Hematopoietic multipotent progenitor cell (in vitro differentiated cells): Measurements from ENCODE around the gene SNN. TPM values are rescaled to one million over a fixed set of nuclear protein-coding genes. Genes with fewer than 3 reads are reported as not detected.
A peak's percentile ranks its signal among the peaks of the same experiment; 100 is the strongest.

Experiments used
- DNase-seq, 3 donors: peaks; one replicate each; pipeline ENCODE4 v3.0.0-alpha.2; 2011 to 2015; ENCODE audit warnings: low read depth in 2 of 3, low spot score in 2 of 3
- total RNA-seq: library from RNA; depleted of rRNA; stranded (reverse); fragments of >200 nt; gene quantifications from one replicate; pipeline ENCODE4 v1.2.3, GENCODE V29; 2012

Gene SNN
- total RNA-seq, 1 donor, result 15.3 TPM

DNA sequence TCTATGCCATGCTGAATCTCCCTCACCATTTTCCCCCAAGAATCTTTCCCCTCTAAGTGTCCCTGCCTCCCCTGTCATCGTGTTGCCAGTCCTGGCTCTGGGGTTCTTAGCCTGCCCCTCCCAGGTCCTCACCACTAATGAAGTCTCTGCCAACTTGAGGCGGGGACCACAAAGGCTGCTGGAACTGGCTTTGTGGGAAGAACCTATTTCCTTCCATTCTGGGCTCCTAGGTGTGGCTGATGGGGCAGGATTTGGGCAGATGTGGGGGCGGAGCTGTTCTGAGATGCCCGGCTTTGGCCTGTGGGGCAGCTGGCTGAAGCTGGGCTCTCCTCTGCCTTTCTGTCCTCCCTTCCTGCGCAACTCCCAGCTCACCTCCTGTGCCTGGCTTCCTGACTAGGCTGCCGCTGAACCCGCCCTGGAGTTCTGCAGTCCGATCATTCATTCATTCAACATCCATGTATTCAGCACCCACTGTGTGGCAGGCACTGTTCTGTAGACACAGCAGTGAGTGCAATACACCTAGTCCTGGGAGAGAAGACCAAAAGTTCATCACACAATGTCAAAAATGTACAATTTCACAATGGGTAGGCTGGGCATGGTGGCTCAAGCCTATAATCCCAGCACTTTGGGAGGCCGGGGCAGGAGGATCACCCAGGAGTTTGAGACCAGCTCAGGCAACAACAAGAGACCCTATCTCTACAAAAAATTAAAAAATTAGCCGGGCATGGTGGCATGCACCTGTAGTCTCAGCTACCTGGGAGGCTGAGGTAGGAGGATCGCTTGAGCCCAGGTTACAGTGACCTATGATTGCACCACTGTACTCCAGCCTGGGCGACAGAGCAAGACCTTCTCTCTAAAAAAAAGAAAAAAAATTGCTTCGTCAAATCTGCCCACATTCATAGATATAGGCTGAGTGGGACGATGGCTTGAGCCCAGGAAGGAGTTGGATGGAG, 1.9 kb upstream of the SNN start:
- DNase-seq, result no peak

GRCh38 chr16:11667221-11667823, 933 bp upstream of the SNN start:
- no peak for DNase-seq

DNA sequence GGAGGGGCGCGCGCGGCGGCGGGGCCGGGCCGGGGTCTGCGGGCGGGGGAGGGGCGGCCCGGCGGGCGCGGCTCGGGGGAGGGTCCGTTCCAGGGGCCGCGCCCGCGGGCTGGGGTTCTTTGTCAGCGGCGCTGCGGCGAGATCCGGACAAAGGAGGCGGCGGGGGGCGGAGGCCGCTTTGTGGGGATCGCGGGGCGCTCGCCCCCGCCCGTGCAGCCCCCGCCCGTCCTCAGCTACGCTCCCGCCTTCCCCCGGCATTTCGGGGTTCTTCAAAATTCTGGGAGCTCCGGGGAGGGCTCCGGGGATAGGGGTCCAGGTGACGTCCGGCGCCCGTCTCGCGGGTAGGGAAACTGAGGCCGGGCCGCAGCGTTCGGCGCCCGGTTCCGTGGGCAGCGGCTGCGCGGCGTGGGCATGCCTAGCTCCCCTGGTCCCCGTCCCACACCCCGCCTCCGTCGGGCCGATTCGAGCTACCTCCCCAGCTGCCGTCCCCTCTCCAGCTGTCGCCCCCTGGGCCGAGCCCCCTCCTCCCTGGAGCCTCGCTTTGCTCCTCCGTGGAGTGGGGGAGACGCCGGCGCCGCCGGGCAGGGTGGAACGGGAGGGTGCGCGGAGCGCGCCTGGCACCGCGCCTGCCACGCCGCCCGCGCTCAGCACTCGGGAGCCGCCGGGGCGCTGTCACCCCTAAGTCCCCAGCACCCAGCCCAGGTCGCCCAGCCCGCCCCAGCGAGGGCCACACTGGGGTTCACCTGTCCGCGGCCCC, 546 bp downstream of the SNN start:
- no peak for DNase-seq

GRCh38 chr16:11669380-11670146, 1.3 kb downstream of the SNN start:
- DNase-seq, result no peak

DNA sequence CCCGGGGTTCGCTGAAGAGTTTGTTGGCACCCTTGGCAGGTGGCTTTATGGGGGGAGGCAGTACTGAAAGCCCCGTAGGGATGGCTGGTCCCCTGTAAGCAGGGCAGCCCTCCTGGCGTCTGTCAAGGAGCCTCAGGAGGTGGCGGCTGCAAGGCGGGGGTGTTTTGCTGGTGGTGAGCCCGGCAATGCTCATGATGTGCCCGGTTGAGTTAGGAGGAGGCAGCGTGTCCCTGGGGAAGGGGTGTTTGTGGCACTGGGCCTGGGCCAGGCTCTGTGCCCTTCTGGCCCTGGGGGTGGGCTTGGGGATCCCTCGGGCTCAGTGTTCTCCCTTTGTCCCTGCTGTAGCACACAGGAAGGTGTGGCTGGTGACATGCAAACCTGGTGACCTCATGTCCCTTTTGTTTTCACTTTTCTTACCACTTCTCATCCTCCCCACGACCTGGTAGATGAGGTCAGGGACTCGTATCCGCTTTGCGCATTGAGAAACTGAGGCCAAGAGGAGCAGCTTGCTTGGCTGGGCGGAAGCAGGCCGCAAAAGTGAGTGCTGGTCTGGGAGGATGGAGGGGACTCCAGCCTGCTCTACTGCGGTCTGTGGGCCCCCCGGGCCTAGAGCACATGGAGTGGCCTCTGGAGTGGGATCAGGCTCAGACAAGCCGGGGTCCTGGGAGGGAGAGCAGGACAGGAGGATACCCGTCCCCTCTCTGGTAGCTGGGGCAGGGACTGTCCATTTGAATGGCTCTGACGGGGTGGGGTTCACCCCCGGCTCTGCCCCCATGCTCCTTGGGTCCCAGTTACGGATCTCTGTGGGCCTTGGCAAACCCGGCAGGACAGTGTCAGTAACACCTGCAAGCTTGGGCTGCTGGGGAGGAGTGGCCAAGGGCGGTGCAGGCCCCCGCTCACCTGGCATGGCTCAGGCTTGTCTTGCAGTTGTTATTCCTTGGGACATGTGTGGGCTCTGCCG, 2.2 kb downstream of the SNN start:
- DNase-seq, result no peak

DNA sequence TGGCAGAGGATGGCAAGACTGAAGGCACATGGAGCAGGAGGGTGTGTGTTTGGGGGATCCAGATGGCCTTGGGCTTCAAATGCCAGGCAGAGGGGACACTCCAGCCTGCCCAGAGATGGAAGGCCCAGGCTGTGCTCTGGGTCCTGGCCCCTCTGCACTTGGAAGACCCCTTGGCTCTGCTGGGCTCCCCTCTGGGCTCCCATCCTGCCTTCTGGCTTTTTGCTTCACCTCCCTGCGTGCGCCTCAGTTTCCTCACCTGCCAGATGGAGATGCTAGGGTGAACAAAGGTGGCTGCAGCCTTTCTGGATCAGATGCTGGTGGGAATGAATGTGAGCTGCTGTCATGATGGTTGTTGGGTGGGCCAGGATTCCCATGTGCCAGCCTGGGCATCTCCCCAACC, 3.0 kb downstream of the SNN start:
- no peak for DNase-seq

DNA sequence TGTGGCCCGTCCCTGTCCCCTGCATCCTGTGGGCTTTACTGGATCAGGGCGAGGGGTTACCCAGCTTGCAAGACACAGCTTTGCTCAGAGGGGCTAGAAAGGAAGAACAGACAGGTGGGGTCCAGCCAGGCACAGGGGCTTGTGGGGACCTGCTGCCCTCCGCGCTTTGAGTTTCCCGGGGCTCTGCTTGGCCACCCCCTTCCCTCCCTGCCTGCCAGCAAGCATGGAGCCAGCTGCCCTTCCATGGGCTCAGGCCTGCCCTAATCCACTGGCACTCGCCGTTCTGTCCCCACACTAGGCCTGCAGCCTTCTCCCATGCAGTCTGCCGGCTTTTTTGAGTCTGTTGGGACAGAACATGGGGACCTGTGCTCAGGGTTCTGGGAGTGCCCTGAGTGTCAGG, 3.4 kb downstream of the SNN start:
- DNase-seq, result no peak

GRCh38 chr16:11672206-11673090, 4.2 kb downstream of the SNN start:
- peak in 1 of 3 donors; percentile 48 for DNase-seq

- no peak for DNase-seq
Observed at GRCh38 chr16:11673091-11674000, 5.1 kb downstream of the SNN start.

DNA sequence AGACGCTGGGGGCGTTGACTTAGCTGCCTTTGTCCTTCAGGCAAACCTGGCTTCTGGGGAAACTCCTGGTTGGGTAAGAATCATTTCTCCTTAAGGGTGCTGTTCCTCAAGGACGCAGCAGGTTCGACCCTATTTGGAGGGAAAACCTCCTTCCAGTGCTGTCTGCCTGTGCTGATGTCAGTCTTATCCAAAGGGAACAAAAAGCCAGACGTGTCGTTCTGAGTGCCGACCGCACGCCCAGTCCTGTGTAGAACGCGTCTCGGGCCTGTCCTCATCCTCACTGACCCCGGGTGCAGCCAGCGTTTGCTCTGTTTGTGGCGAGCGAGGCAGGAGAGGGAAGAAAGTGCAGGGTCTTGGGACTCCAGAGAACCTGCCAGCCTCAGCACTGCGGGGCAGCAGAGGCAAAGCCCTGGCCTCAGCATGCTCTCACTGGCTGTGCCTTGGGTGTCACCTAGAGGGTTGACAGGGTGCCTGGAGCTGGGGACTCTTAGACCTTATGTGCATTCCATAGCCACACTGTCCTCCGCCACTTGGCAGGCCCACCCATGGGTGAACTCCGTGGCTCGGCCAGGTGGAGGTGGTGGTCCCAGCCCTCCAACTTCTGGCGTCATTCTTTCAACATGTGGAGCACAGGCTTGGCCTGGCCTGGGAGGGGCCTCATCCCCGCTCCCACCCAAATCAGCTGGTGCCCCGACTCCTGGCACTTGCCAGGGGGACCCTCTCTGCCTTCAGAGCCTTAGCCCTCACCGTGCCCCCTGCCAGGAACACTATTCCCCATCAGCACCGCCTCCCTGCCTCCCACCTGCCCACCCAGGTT, 6.0 kb downstream of the SNN start:
- no peak for DNase-seq

- DNase-seq, result no peak
Observed at GRCh38 chr16:11674818-11675560, 6.7 kb downstream of the SNN start.

DNA sequence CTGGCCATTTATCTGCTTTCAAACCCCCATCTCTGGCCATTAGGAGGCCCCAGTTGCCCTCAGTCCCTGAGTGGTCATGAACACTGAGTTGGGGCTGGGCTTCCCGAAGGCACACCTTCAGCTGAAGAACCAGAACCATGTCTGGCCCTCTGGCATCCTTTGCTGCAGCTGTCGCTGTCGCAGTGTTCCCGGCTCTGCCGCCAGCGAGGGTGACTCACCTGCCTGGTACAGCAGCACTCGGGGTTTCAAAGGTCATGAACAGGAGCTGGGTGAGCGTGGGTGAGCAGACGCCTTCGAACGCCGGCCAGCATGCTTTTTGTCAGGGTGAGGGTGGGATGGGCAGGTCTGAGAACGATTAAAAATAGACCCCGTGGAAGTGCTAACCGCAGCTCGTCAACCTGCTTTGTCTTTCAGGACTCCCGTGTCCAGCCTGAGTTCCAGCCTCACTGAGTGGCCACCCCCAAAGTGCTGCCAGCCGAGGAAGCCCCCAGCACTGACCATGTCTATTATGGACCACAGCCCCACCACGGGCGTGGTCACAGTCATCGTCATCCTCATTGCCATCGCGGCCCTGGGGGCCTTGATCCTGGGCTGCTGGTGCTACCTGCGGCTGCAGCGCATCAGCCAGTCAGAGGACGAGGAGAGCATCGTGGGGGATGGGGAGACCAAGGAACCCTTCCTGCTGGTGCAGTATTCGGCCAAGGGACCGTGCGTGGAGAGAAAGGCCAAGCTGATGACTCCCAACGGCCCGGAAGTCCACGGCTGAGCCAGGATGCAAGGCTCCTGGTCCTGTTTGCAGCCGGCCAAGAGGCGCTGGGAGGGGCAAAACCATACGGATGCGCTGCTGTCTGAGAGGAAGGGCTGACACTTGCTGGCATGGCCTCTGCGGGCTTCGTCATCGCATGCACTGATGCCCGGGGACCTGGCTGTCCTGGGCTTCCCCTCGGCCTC, 7.6 kb downstream of the SNN start:
- DNase-seq, result no peak

- DNase-seq, result no peak
Observed at GRCh38 chr16:11676799-11677198, 8.5 kb downstream of the SNN start.

- no peak for DNase-seq
Observed at GRCh38 chr16:11677451-11677951, 9.2 kb downstream of the SNN start.
